CD4-positive, alpha-beta T cell (primary cell): ENCODE results near the gene ADGRV1. TPM values are rescaled to one million over a fixed set of nuclear protein-coding genes. Genes with fewer than 3 reads are reported as not detected.

Source experiments
- ATAC-seq: fragments of 200-7000 bp; cut with Tn5 transposase; one replicate; pipeline ENCODE4 v1.10.0; 2022; ENCODE audit warnings: mild to moderate bottlenecking; ENCODE audit not compliant: poor library complexity
- CTCF ChIA-PET: fragments of 350-600 bp; sonication (Branson Sonifier 250); formaldehyde crosslinking; loops from one replicate; lab custom pipeline; 2021; ENCODE audit warnings: antibody characterized with exemption, inconsistent platforms; lab: Charles Lee
- POLR2A ChIA-PET: fragments of 350-600 bp; sonication (Branson Sonifier 250); formaldehyde crosslinking; loops from one replicate; lab custom pipeline; 2021; ENCODE audit warnings: antibody characterized with exemption, inconsistent platforms; lab: Charles Lee
- DNase-seq, 14 experiments: peaks; one replicate each; pipeline ENCODE4 v3.0.0-alpha.2; 2013 to 2020; ENCODE audit warnings: mixed read lengths in 2 of 14
- H3K27ac ChIP-seq, 2 donors: one replicate each; pipeline versions ENCODE4 v1.5.1 to v1.7.0; 2013; ENCODE audit warnings: low read length in 2 of 2, low read depth in 1 of 2, mild to moderate bottlenecking in 1 of 2
- H3K27me3 ChIP-seq, 2 experiments: 1 replicate in 1 of 2; 2 replicates in 1 of 2; pipeline versions ENCODE4 v1.6.1 to v1.7.0; 2013; ENCODE audit warnings: low read length in 2 of 2, control low read depth in 1 of 2, mild to moderate bottlenecking in 1 of 2, moderate library complexity in 1 of 2; ENCODE audit not compliant: insufficient read depth in 2 of 2, control insufficient read depth in 1 of 2
- H3K36me3 ChIP-seq: one replicate; pipeline ENCODE4 v1.6.1; 2013; ENCODE audit warnings: low read length, control low read depth; ENCODE audit not compliant: insufficient read depth
- H3K4me1 ChIP-seq: one replicate; pipeline ENCODE4 v1.6.1; 2013; ENCODE audit warnings: low read length, control low read depth; ENCODE audit not compliant: insufficient read depth
- H3K4me3 ChIP-seq: one replicate; pipeline ENCODE4 v1.5.1; 2013; ENCODE audit warnings: mild to moderate bottlenecking, low read length, moderate library complexity
- H3K9me3 ChIP-seq, 2 experiments: 1 replicate in 1 of 2; 2 replicates in 1 of 2; pipeline versions ENCODE4 v1.6.1 to v1.7.0; 2013; ENCODE audit warnings: low read length in 2 of 2, mild to moderate bottlenecking in 2 of 2, control low read depth in 1 of 2, moderate library complexity in 1 of 2; ENCODE audit not compliant: control insufficient read depth in 1 of 2, insufficient read depth in 1 of 2
- H3K27ac Mint-ChIP-seq: one replicate; pipeline ENCODE4 v1.8.0; 2020; ENCODE audit warnings: mixed read lengths
- H3K27me3 Mint-ChIP-seq: one replicate; pipeline ENCODE4 v1.8.0; 2021; ENCODE audit warnings: mixed read lengths
- H3K36me3 Mint-ChIP-seq: one replicate; pipeline ENCODE4 v1.8.0; 2021; ENCODE audit warnings: low read depth, mixed read lengths
- H3K4me1 Mint-ChIP-seq: one replicate; pipeline ENCODE4 v1.8.0; 2021; ENCODE audit warnings: low read depth, mixed read lengths
- H3K4me3 Mint-ChIP-seq: one replicate; pipeline ENCODE4 v1.8.0; 2020; ENCODE audit warnings: mild to moderate bottlenecking, mixed read lengths
- H3K9me3 Mint-ChIP-seq: one replicate; pipeline ENCODE4 v1.8.0; 2020; ENCODE audit warnings: mixed read lengths
- intact Hi-C, 2 experiments: fragments of 100-400 bp; cut with DNase I in 1 of 2; cut with micrococcal nuclease in 1 of 2; formaldehyde crosslinking; loops; one replicate each; pipeline versions ENCODE4 v1.15.1 to v1.9.0; 2023 to 2025; cut with DNase I, micrococcal nuclease
- total RNA-seq, 174 experiments: library from RNA in 2 of 174; stranded (reverse) in 2 of 174; gene quantifications; one replicate each; pipeline ENCODE4 v1.2.3 and lab custom pipeline; 2021 to 2026
- TF ChIP-seq, protein P1 (sequence below): fragments of 200-600 bp; IDR thresholded peaks from one replicate; pipeline ENCODE4 v1.8.0; 2022; ENCODE audit warnings: antibody characterized with exemption, mild to moderate bottlenecking

ADGRV1 gene
- total RNA-seq, 2 experiments from 2014 or later, result 0.81 to 1.2 TPM

DNA sequence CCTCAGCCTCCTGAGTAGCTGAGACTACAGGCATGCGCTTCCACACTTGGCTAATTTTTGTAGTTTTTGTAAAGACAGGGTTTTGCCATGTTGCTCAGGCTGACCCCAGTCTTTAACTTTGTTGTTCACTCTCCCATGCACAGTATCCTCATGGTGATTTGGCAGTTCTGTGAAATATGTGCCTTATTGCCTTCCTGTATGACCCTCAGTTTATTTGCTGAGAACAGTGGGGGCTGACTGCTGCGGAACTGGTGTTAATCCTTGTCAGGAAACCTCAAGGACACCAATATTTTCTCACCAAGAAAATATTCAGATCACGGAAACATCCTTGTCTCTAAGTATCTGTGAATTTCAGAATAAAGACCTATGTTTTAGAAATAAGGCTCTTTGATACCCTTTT, 536.7 kb downstream of the ADGRV1 start:
- no peak overlapping the region for H3K4me3 Mint-ChIP-seq
- no peaks in the 10 kb centered on the region for H3K9me3 Mint-ChIP-seq
- DNase-seq (no peak), ATAC-seq (no peak)
- Histone ChIP-seq H3K36me3 (no peaks in the 10 kb centered on the region), H3K4me3 (no peak overlapping the region), H3K27ac (no peak overlapping the region), H3K27me3 (no peaks in the 10 kb centered on the region), H3K4me1 (no peaks in the 10 kb centered on the region), H3K9me3 (no peaks in the 10 kb centered on the region)
- intact Hi-C loops, result no loop called here
- H3K36me3 Mint-ChIP-seq, result no peaks in the 10 kb centered on the region
- H3K27ac Mint-ChIP-seq, result no peak overlapping the region
- CTCF ChIA-PET, result no interaction called here
- TF ChIP-seq, protein P1, sequence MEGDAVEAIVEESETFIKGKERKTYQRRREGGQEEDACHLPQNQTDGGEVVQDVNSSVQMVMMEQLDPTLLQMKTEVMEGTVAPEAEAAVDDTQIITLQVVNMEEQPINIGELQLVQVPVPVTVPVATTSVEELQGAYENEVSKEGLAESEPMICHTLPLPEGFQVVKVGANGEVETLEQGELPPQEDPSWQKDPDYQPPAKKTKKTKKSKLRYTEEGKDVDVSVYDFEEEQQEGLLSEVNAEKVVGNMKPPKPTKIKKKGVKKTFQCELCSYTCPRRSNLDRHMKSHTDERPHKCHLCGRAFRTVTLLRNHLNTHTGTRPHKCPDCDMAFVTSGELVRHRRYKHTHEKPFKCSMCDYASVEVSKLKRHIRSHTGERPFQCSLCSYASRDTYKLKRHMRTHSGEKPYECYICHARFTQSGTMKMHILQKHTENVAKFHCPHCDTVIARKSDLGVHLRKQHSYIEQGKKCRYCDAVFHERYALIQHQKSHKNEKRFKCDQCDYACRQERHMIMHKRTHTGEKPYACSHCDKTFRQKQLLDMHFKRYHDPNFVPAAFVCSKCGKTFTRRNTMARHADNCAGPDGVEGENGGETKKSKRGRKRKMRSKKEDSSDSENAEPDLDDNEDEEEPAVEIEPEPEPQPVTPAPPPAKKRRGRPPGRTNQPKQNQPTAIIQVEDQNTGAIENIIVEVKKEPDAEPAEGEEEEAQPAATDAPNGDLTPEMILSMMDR, result no peak
- no peaks in the 10 kb centered on the region for H3K4me1 Mint-ChIP-seq
- no peaks in the 10 kb centered on the region for H3K27me3 Mint-ChIP-seq
- POLR2A ChIA-PET, result no interaction called here

DNA sequence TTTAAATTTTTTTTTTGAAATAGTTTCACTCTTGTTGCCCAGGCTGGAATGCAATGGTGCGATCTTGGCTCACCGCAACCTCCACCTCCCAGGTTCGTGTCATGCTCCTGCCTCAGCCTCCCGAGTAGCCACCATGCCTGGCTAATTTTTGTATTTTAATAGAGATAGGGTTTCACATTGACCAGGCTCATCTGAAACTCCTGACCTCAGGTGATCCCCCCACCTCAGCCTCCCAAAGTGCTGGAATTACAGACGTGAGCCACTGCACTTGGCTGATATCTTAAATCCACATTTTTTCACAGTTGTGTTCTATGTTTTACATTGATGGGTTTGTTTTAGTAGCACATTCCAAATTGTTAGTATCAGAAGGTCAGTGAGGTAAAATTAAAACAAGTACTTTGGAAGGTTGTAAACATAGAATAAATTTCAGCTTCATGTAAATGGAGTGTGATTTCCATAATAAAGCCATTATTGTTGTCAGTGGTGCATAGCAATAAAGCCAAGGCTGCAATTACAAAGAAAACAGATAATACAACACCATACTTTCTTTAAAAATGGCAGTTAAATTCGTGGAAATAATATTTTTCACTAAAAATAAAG, 537.3 kb downstream of the ADGRV1 start:
- ATAC-seq (no peak), DNase-seq (no peak)
- no peaks in the 10 kb centered on the region for H3K9me3 ChIP-seq
- H3K4me1 ChIP-seq, result no peaks in the 10 kb centered on the region
- Mint-ChIP-seq H3K27me3 (no peaks in the 10 kb centered on the region), H3K9me3 (no peaks in the 10 kb centered on the region), H3K36me3 (no peaks in the 10 kb centered on the region), H3K4me3 (no peak overlapping the region), H3K4me1 (no peaks in the 10 kb centered on the region), H3K27ac (no peak overlapping the region)
- CTCF ChIA-PET, result no interaction called here
- POLR2A ChIA-PET, result no interaction called here
- H3K4me3 ChIP-seq, result no peak overlapping the region
- H3K27ac ChIP-seq, result no peak overlapping the region
- no peaks in the 10 kb centered on the region for H3K27me3 ChIP-seq
- no peaks in the 10 kb centered on the region for H3K36me3 ChIP-seq
- intact Hi-C loops, result no loop called here
- TF ChIP-seq, protein P1, result no peak

DNA sequence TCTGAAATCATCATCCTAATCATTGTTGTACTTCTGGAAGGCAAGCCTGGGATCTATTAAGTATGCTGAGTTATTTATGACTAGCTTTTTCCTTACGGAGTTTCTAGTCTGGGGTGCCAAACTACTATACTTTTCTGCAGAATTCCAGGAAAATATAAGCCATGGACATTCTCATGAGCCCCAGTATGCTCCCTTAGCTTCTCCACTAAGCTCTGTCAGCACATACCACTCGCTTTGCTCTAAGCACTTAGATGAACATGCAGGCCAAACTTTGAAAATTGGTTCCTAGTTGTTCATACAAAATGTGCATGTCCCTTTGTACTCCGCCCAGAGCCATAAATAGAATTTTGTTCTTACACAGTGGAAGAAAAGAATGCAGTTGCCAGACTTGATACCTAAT, 539.9 kb downstream of the ADGRV1 start:
- Histone ChIP-seq H3K36me3 (no peaks in the 10 kb centered on the region), H3K27me3 (no peaks in the 10 kb centered on the region), H3K4me3 (no peak overlapping the region), H3K27ac (no peak overlapping the region), H3K9me3 (no peaks in the 10 kb centered on the region), H3K4me1 (no peaks in the 10 kb centered on the region)
- no peaks in the 10 kb centered on the region for H3K27me3 Mint-ChIP-seq
- DNase-seq (no peak), ATAC-seq (no peak)
- H3K36me3 Mint-ChIP-seq, result no peaks in the 10 kb centered on the region
- H3K27ac Mint-ChIP-seq, result no peak overlapping the region
- no peaks in the 10 kb centered on the region for H3K4me1 Mint-ChIP-seq
- intact Hi-C loops, result no loop called here
- ChIA-PET POLR2A (no interaction called here), CTCF (interaction anchor here (1.4 kb wide), 1 partner anchor 321 kb away, joined by 3 read pairs; no protein-coding TSS in a partner anchor)
- no peaks in the 10 kb centered on the region for H3K9me3 Mint-ChIP-seq
- TF ChIP-seq, protein P1, result no peak
- H3K4me3 Mint-ChIP-seq, result no peak overlapping the region
